HG03571 (cell line): ENCODE results near the gene ADAMTS17.
"Not testable (repeated sequence)": the region's sequence is repeated elsewhere in the genome, so short reads cannot be mapped to it uniquely, and the experiment has no call there.

Experiments used
- ATAC-seq: cut with Tn5 transposase; IDR thresholded peaks from one replicate; pipeline ENCODE4 v1.9.1; 2021; ENCODE audit not compliant: unreplicated experiment

ADAMTS17 gene

DNA sequence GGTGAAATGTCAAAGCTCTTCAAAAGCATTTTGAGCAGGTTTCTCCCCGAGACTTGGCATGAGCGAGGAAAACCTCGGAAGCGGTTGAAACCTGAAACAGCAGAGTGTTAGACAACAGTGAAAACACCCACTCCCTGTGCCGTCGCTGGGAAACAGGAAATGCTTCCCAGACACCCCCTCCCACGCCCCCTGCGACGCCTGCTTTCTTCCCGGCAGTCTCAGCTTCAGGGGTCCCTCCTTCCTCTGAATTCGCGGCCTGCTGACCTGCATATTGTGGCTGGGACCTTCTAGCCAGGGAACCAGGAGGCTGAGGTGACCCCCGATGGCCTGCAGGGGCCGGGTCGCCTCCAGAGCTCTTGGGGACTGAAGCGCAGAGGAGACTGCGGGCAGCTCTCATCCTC is 357.9 kb downstream of the ADAMTS17 start:
- ATAC-seq: no peak

DNA sequence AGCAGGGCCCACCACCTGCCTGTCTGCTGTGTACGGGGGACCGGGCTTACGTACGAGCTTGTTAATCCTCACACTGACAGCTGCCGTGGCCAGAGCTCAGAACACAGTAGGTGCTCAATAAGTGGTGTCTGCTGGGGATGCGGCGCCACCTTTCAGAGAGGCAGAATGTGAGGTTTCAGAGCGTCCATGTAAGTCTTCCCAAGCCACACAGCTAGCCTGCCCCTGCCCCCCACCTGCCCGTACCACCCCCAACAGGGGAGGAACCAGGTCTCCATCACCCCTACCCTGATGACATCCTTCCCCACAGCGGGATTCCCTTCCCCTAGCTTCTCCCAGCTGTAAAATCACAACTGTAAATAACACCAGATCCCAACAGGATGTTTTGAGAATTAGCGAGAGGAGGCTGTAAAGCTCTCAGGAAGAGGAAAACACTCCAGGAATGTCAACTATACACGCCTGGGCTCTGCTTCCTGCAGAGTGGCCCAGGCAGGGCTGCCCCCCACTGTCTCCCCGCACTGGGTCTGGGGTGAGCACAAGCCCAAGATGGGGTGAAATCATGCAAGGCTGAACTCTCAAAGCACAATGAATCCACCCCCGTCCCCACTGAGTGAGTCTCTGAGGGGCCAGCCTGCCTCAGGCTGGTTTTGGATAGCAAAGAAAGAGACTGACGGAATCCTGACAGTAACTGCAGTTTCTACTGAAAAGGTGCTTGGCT is 358.4 kb downstream of the ADAMTS17 start:
- no peak for ATAC-seq

DNA sequence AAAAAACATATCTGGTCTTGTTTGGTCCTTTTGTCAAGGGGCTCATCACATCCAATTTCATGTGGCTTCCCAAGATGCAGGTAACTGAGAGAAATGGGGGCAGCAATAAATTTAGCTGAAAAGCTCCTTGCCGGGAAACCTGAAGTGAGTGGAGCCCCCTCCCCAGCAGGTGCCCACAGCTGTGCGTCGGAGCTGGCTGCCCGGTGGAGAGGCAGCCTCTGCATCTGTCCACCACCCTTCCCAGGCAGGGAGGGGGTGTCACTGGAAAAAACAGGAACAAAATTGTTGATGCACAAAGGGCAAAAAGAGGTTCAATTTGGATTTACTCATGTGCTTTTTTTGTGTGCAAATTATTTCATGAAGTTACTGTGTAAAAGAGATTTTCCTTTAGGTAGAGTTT is 359.1 kb downstream of the ADAMTS17 start:
- no peak for ATAC-seq

DNA sequence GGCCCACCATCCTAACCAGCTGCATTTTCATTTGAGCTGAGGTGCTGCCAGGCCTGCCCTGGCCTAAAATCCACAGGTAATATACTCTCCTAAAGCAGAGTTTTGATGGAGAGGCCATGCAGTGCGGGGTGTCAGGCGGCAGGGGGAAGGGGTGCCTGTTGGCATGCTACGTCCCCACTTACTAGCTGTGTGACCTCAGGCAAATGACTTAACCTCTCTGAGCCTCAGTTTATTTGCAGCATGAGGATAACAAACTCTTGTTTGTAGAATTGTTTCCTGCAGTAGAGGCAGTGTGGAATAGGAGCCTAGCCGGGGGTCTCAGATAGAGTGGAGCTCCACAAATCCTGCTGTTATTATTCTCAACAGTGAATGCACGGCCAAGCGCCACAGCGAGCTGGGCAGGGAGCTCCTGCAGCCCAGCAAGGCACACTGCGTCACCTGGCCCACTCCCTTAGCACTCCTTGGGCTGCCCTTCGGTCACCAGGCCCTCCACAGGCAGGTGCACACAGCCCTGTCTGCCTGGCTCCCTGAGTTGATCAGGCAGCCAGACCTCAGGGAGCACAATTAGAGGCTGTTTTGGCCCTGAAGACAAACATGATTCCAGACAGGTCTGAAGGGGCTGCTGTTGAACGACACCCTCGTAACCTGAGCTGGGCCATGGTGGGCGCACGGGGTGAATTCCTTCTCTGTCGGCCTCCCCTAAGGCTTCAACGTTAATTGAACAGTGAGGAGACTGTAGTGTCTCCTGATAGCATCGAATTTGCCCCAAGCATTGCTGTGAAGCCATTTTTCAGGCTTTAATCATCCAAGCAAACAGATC is 359.7 kb downstream of the ADAMTS17 start:
- no peak for ATAC-seq

DNA sequence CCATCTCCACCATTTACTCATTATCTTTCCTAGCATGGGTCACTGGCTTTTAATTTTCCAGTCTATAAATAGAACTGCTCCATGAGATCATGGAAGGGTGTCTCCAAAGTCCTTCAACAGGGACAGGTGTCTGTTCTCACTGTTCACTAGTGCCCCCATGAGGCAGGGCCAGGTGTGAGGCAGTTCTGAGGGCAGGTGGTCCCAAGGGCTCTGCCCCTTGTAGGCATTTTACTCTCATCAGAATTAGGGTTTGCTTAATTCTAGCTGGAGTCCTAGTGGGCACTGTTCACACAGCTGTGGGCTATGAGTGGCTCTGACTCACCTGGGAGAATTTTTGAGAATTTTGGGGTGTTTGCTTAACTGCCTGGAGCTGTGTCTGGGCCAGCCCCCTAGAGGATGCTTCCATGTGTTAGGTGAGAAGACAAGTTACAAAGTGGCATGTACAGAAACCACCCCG is 360.6 kb downstream of the ADAMTS17 start:
- no peak for ATAC-seq

DNA sequence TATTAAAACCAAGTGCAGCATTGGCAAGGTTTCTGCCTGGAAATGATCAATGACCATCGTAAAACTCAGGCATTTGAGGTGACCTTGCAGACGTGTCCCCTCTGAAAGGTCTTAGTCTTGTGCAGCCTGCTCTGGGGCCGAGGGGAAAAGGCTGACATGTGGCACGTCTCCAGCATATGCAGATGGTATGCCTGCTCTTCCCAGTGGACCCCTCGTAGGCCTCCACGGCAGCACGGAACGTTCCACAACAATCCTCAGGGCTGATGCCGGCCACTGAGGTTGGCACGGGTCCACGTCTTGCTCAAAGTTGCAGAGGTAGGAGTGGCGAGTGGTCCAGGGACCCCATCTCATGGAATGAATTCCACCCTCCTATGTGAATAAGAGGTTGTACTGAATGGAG is 361.0 kb downstream of the ADAMTS17 start:
- ATAC-seq: no peak

DNA sequence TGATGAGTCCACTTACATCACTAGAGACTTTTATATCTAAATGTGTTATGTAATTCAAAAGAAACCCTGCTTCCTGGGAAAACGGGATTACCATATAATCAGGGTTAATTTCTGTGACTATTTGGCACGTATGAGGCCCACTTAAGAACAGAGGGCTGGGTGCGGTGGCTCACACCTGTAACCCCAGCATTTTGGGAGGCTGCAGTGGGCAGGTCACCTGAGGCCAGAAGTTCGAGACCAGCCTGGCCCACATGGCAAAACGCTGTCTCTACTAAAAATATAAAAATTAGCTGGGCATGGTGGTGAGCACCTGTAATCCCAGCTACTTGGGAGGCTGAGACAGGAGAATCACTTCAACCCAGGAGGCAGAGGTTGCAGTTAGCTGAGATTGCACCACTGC is 361.9 kb downstream of the ADAMTS17 start:
- ATAC-seq: not testable (repeated sequence)

DNA sequence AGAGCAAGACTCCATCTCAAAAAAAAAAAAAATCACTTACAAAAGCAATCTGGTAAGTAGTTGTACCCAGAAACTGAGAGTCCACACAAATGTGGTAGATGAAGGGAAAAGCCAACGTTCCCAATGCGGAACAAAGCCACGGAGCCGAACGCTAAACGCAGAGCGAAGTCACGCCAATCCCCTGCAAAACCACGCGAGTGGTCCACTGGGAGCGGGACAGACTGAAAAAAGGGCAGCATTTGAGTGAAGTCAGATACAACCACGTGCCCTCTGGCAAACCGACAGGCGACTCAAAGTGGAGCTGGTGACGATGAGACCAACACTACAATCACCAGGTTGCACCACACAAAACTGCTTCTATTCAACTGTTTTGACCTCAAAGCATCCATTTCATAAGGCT is 362.4 kb downstream of the ADAMTS17 start:
- ATAC-seq: no peak

DNA sequence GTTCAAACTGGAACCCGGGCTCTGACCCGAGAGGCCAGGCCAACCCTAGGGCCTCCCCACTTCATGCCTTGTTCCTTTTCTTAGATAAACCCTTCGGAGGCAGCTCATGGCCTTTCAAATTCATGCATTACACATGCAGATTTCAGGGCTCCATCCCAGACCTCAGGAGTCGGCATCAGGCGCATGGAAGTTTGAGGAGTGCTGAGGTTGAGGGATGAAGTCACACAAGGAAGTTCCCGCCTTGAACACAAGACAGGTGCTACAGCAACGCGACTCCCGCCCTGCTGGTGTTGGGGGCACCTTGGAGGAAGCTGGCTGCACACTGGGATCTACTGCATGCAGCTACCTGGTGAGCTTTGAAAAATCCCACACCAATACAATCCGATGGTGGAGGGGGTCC is 363.3 kb downstream of the ADAMTS17 start:
- no peak for ATAC-seq

DNA sequence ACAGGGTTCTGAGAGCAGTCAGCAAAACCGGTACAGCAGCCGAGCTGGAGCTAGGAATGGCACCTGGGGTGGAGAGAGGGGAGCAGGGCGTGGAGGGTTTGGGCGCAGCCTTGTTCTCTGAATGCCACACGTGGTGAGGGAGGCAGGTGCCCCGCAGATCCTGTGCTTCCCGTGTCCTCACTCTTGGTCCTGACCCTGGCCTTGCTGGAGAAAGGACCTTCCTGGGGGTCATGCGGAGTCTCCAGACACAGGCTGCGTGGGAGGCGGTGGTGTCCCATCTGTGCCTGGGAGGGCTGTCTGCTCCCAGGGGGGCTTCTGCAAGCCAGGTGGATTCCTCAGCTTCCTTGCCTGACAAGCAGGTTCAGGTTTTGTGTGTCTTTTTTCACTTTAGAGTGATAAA is 363.8 kb downstream of the ADAMTS17 start:
- ATAC-seq: no peak

DNA sequence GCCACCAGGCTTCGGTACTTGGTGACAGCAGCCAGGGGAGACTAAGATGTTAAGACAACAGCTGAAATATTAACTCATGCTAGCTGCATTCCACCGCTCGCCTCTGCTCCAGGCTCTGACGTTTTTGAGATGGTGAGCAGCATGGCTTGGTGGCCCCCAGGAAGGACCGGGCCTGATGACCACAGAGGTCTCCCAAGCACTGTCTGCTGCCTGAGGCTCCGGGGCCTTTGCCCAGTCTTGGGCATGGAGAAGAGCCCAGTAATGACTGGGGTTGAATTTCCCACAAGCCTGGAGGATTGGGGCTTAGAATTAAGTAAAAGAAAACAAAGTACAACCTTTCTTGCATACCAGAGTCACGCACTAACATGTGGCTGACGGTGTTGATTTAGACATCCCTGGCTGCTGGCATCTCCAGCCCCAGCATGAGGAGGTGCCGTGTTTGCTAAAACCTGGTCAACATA is 364.9 kb downstream of the ADAMTS17 start:
- no peak for ATAC-seq

DNA sequence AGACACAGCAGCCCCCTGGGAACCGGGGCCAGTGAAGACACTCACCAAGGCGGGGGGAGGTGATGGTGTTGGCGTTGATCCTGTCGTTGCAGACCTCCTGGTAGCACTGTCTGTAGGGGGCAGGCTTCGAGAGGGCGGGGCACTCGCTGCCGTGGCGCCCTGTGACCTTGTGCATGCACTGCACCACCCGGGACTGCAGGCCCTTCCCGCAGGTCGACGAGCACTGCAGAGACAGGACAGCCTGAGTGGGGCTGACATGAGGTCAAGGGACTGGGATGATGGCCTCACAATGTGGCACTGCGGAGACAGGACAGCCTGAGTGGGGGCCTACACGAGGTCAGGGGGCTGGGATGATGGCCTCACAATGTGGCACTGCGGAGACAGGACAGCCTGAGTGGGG is 365.8 kb downstream of the ADAMTS17 start:
- no peak for ATAC-seq

DNA sequence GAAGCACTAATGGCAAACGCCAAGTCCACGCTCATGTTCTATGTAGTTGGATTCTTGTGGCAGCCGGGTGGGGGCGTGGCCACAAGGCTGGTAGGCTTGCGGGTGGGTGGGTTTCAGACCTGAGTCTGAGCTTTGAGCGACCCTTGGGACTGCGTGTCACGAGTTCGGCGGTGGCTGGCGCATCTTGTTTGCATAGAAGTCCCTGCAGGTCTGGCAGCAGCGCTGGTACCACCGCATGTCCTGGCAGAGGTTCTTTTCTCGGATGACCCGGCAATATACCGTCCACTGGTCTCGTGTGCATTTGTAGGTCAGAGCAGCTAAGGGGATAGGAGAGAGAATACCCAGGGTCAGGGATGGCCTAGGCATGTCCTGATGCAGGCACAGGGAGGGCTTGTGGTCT is 367.5 kb downstream of the ADAMTS17 start:
- ATAC-seq: no peak

DNA sequence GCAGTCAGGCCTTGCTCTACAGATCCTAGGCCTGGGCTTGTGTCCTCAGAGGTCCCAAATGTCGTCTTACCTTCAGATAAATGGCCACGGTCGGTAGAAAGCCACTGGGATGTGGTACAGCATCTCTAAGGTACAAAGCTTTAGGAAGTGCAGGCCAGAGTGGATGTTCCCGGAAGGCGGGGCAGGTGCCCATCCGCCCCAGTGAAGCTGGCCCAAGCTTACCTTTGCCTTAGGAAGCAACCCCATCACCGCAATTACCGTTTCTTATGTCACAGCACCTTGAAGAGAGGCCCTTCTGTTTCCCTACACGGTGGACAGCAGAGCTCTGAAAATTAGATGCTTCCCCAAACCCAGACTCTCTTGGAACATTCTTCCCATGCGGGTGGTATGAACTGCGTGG is 368.4 kb downstream of the ADAMTS17 start:
- ATAC-seq: no peak

DNA sequence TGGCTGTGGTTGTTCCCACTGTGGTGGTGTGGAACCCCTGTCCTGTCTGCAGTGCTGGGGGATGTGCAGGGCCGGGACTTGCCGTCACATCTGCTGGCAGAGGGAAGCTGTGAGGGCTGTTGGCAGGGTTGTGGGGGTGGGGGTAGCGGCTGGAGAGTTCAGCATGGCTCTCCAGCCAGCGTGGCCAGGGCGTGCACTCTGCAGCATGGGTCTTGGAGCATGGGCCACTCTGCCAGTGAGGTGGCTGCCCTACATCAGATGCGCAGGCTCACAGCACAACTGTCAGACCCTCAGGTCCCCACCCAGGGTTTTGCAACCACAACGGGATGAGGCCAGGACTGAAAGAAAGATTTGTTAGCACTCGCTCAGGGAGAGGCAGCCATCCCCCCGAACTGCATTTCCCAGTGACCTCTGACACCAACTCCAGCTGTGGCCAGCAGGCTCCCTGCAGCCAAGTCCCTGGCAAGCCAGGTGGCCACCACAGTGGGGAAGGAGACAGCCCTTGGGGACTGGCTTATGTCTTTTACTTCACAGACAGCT is 370.8 kb downstream of the ADAMTS17 start:
- no peak for ATAC-seq

DNA sequence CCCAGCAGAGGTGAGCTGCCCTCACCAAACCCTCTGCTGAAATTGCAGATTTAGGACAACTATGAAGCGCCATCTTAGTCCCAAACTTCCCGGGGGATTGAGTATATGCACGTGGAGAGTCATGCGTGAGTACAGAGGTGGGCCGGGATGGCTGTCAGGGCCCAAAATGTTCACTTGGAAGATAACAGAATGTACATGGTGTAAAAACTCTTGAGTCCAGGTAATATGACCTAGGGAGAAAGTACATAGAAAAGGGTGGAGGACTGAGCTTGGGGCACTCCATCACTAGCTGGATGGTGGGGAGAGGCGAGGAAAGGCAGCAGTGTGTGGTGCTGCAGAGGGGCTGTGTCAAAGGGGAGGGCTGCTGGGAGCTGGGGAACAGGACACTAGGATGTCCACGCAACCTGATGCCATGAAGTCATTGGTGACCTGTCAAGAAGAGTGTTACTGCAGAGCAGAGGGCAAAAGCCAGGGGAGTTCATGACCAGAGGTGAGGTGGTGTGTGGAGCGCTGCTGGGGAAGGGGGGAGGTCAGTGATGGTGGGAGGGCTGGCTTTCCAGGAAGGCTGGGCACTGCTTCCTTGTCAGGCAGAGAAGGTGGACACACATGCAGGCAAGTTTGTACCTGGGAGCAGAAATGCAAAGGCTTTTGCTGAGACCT is 372.4 kb downstream of the ADAMTS17 start:
- ATAC-seq: no peak

DNA sequence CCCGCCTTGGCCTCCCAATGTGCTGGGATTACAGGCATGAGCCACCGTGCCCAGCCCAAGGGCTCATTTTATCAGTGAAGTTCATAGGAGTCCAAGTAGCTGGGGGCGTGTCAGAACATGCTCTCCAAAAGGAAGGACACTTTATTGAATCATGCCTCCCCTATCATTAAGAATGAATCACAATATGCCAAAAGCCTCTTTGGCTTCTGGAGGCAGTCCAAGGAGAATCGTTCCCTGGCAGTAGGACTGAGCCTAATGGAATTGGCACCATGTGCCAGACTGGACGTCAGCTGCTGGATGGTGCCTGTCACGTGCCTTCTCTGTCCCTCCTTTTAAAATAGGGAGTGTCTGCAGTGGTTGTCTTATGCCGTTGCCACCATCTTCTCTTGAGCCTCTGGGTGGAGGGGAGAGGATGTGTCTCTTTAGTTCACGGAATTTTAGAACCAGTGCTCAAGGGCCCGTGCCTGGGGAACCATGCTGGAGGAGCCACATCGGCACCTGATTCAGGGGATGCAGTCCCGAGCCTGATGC is 373.9 kb downstream of the ADAMTS17 start:
- no peak for ATAC-seq

DNA sequence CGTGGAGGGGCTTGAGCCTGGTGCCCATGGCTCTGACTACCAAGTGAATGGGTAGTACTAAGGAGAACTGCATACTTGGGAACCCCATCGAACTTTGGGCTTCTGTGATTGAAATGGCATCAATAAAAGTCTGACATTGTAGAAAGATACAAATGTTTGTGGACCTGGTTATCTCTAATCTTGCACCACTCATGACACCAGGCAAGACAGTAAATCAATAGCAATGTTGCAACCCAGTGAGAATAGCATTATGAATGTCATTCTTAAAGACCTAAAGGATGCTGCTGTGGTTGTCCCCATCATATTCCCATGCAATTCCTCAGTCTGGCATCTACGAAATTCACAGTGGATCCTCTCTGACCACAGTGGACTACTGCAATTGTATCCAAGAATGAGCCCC is 375.0 kb downstream of the ADAMTS17 start:
- ATAC-seq: no peak

DNA sequence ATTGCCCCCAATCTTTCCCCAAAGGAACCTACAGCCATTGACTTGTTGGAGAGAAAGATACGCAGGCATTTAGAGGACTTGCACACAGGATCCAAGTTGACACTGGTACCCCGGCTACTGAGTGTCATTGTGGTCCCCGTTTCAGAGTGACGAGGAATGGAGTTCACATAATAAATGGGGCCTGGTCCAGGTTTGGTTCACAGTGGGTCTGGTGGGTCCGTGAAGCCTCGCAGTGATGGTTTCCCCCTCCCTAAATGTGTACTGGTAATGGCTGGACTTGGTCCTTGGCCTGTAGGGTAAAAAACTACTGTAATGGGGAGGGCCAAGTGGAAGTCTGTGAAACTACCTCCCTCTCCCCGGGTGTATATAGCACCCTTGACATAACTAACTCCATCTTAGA is 376.4 kb downstream of the ADAMTS17 start:
- no peak for ATAC-seq

DNA sequence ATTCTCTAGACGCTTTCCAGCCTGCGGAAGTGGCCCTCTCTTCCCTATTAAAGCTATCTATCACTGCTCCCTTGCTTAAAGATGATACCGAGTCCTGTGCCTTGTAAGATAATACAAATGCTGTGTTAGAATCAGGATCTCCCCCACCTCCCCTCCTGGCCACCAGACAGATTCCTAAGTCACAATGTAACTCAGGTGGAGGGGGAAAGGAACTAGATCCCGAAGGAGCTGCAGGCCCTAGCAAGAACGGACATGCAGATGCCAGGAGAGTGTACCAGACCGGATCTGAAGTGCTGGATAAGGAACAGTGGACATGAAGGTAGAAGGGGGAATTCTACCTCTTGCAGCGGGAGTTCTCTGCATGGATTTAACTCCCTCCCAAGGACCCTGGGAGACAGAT is 377.8 kb downstream of the ADAMTS17 start:
- ATAC-seq: no peak

DNA sequence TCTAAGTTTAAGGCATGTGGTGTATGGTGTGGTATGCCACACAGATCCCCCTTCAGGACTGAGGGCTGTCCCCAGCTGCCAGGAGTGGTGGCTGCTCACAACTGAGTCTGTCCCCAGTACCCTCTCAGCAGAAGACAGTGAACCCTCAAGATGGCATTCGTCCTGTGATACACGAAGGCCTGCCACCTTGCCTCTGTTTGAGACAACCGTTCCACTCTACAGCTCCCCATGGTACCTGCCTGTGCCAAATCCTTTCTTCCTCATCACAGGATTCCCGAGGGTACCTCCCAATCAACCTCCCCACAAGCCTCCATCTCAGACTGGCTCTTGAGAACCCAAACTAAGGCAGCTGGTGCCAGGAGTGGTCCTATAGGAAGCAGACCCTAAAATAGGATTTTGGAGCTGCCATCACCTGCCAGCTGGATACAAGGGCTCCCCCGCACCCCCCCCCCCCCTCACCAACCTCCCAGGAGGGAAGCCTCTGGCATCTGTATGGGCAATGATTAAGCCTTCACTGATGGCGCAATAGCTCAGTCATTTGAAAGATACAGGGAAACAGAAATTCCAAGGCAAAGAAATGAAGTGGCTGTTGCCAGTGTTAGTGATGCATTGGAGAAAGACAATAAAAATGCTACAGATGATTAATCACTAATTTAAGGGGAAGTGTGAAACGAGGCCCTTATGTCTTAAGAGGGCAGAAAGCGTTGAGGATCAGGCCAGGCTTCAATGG is 378.5 kb downstream of the ADAMTS17 start:
- ATAC-seq: no peak
